Gastroesophageal sphincter (tissue), 3 donors: ENCODE data around the gene UGT2A2.

Source experiments
- EP300 ChIP-seq: sonication (generic); formaldehyde crosslinking; IDR thresholded peaks from one replicate; pipeline ENCODE4 v1.6.1; 2017; ENCODE audit warnings: antibody characterized with exemption, mild to moderate bottlenecking
- POLR2A ChIP-seq, 2 donors: fragments of 450-650 bp; IDR thresholded peaks; one replicate each; pipeline ENCODE4 v1.6.1; 2017; ENCODE audit warnings: antibody characterized with exemption in 2 of 2, mild to moderate bottlenecking in 2 of 2, moderate library complexity in 1 of 2
- POLR2AphosphoS5 ChIP-seq: sonication (generic); formaldehyde crosslinking; IDR thresholded peaks from one replicate; pipeline ENCODE4 v1.6.1; 2017; ENCODE audit warnings: antibody characterized with exemption
- TF ChIP-seq, protein P1 (sequence below), 4 experiments: fragments of 200-600 bp in 2 of 4; fragments of 450-650 bp in 2 of 4; sonication (generic) in 1 of 4; IDR thresholded peaks; one replicate each; pipeline ENCODE4 v1.5.1; 2017 to 2019; ENCODE audit warnings: antibody characterized with exemption in 4 of 4, mild to moderate bottlenecking in 2 of 4, moderate library complexity in 2 of 4

DNA sequence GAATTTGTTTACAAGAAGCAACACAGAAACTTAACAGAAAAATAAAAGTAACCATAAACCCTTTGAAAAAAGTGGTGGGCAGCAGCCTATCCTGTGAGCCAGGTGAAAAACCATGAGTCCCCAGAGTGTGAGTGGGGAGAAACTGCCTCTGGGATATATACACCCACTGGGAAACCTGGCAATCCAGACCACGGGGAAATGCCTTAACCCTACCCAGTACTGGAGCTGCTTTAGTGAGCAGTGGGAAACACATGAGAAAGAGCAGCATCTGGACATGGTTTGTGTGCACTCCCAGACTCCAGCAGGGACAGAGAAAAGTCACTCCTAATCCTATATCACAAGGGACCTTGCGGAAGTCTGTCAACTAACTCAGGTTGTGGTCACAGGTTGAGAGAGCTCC is 39.4 kb downstream of the UGT2A2 start:
- TF ChIP-seq, protein P1, sequence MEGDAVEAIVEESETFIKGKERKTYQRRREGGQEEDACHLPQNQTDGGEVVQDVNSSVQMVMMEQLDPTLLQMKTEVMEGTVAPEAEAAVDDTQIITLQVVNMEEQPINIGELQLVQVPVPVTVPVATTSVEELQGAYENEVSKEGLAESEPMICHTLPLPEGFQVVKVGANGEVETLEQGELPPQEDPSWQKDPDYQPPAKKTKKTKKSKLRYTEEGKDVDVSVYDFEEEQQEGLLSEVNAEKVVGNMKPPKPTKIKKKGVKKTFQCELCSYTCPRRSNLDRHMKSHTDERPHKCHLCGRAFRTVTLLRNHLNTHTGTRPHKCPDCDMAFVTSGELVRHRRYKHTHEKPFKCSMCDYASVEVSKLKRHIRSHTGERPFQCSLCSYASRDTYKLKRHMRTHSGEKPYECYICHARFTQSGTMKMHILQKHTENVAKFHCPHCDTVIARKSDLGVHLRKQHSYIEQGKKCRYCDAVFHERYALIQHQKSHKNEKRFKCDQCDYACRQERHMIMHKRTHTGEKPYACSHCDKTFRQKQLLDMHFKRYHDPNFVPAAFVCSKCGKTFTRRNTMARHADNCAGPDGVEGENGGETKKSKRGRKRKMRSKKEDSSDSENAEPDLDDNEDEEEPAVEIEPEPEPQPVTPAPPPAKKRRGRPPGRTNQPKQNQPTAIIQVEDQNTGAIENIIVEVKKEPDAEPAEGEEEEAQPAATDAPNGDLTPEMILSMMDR (IDR thresholded peaks at IDR 0.05) = no peak
- no peak for TF ChIP-seq POLR2A (IDR thresholded peaks at IDR 0.05)
- TF ChIP-seq EP300 = no peak
- no peak for TF ChIP-seq POLR2AphosphoS5
